Brain microvascular endothelial cell (primary cell): ENCODE data around the gene UBN1.

ENCODE experiments used
- DNase-seq: peaks from one replicate; pipeline ENCODE4 v3.0.0-alpha.2; 2020
- H3K27ac ChIP-seq: fragments of 250-450 bp; sonication (Bioruptor Pico); 2 replicates; pipeline ENCODE4 v1.5.1; 2020; ENCODE audit warnings: mild to moderate bottlenecking, moderate library complexity
- H3K27me3 ChIP-seq: fragments of 250-450 bp; sonication (Bioruptor Pico); replicated peaks from 2 replicates; pipeline ENCODE4 v1.5.1; 2020; ENCODE audit warnings: mild to moderate bottlenecking
- H3K36me3 ChIP-seq: fragments of 250-450 bp; sonication (Bioruptor Pico); replicated peaks from 2 replicates; pipeline ENCODE4 v1.5.1; 2020; ENCODE audit warnings: mild to moderate bottlenecking
- H3K4me3 ChIP-seq: 2 replicates; pipeline ENCODE4 v1.5.1; 2011; ENCODE audit warnings: low read depth, mild to moderate bottlenecking, control low read depth, low read length, moderate library complexity
- CTCF ChIP-seq: IDR thresholded peaks from 2 replicates; pipeline ENCODE4 v1.5.1; 2011; ENCODE audit warnings: low read depth, mild to moderate bottlenecking, moderate library complexity, low read length, control low read depth, inconsistent platforms; ENCODE audit errors: missing control alignments
- in situ Hi-C: cut with HindIII; loops from 2 replicates; pipeline ENCODE4 v1.10.0; 2017; ENCODE audit warnings: low sequenced_read_pairs, low pct_ligation_motif_present

The UBN1 gene

DNA sequence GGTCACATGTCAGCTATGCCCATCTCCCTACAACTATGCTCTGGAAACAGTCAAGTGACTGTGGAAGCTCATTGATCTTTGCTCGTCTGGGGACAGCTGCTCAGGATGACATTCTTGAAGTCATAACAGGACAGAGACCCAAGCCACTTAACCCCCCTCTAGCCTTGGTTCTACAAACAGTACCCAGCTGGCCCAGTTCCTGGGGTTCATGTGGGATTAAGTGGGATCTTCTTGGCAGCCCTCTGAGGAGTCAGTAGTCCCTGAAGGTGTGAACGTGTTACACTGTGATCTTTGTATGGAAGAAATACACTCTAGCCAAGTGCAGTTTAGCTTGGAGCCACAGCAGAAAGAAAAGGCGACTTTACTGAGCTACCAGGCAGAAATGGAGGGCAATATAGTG lies 25.8 kb downstream of the UBN1 start:
- DNase-seq, result no peak
- in situ Hi-C loops, result no loop called here

GRCh38 chr16:4874666-4875065 lies 27.4 kb downstream of the UBN1 start:
- TF ChIP-seq CTCF, result no peak
- Histone ChIP-seq H3K27ac (no peak overlapping the region), H3K36me3 (peaks cover 79% of the 10 kb centered on the region), H3K4me3 (no peak overlapping the region), H3K27me3 (no peaks in the 10 kb centered on the region)
- in situ Hi-C loops, result no loop called here
- DNase-seq, result no peak

More for the DNA sequence above, 25.8 kb downstream of the UBN1 start:
- no peak for TF ChIP-seq CTCF
- peaks cover 72% of the 10 kb centered on the region for H3K36me3 ChIP-seq
- H3K4me3 ChIP-seq, result no peak overlapping the region
- no peak overlapping the region for H3K27ac ChIP-seq
- no peaks in the 10 kb centered on the region for H3K27me3 ChIP-seq

- Histone ChIP-seq H3K36me3 (peaks cover 80% of the 10 kb centered on the region), H3K27me3 (no peaks in the 10 kb centered on the region), H3K4me3 (no peak overlapping the region), H3K27ac (no peak overlapping the region)
- in situ Hi-C loops, result no loop called here
- DNase-seq, result no peak
- no peak for TF ChIP-seq CTCF
Measured at GRCh38 chr16:4876646-4877379, 29.5 kb downstream of the UBN1 start.

DNA sequence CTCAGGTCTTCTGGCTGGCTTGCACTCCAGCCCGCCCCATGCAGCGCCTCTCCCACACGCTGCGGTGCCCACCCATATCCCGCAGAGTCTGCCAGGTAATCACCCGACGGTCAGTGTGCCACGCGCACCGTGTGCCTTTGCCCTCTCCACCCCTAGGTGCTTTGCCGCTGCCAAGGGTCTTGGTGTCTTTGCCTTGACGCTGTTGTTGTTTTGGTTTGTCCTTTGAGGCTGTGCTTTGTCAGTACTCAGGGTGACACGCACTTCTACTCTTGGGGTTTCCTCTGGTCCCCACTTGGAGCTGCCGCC lies 30.1 kb downstream of the UBN1 start:
- no peak for TF ChIP-seq CTCF
- H3K36me3 ChIP-seq, result peaks cover 82% of the 10 kb centered on the region

GRCh38 chr16:4879049-4879448 lies 31.8 kb downstream of the UBN1 start:
- Histone ChIP-seq H3K36me3 (peaks cover 81% of the 10 kb centered on the region), H3K4me3 (no peak overlapping the region), H3K27ac (no peak overlapping the region), H3K27me3 (no peaks in the 10 kb centered on the region)
- in situ Hi-C loops, result no loop called here
- DNase-seq, result no peak
- TF ChIP-seq CTCF, result no peak

More for the DNA sequence above, 30.1 kb downstream of the UBN1 start:
- no peaks in the 10 kb centered on the region for H3K27me3 ChIP-seq
- H3K4me3 ChIP-seq, result no peak overlapping the region
- no peak for DNase-seq
- H3K27ac ChIP-seq, result no peak overlapping the region
- in situ Hi-C loops, result no loop called here

- Histone ChIP-seq H3K27me3 (no peaks in the 10 kb centered on the region), H3K27ac (no peak overlapping the region), H3K4me3 (no peak overlapping the region), H3K36me3 (peaks cover 81% of the 10 kb centered on the region)
- no peak for TF ChIP-seq CTCF
- in situ Hi-C loops, result no loop called here
- DNase-seq, result no peak
Measured at GRCh38 chr16:4880006-4880580, 32.8 kb downstream of the UBN1 start.
